Smooth muscle cell of the brain vasculature (primary cell): ENCODE measurements around the gene RWDD1.
A peak's percentile ranks its signal among the peaks of the same experiment; 100 is the strongest.
"Not testable (repeated sequence)": the region's sequence is repeated elsewhere in the genome, so short reads cannot be mapped to it uniquely, and the experiment has no call there.

Experiments used
- DNase-seq: peaks from one replicate; pipeline ENCODE4 v3.0.0-alpha.2; 2012; ENCODE audit warnings: low read depth, low spot score

The RWDD1 gene

GRCh38 chr6:116560130-116560529, 11.2 kb upstream of the RWDD1 start:
- no peak for DNase-seq

GRCh38 chr6:116561377-116562018, 9.8 kb upstream of the RWDD1 start:
- DNase-seq = no peak

GRCh38 chr6:116562019-116562403, 9.3 kb upstream of the RWDD1 start:
- DNase-seq = no peak

- DNase-seq = no peak
Observed at GRCh38 chr6:116562614-116563013, 8.7 kb upstream of the RWDD1 start.

- no peak for DNase-seq
Observed at GRCh38 chr6:116563830-116564229, 7.5 kb upstream of the RWDD1 start.

- DNase-seq = no peak
Observed at GRCh38 chr6:116564311-116564710, 7.0 kb upstream of the RWDD1 start.

- no peak for DNase-seq
Observed at GRCh38 chr6:116564921-116565872, 6.1 kb upstream of the RWDD1 start.

- DNase-seq = no peak
Observed at GRCh38 chr6:116568111-116568510, 3.2 kb upstream of the RWDD1 start.

GRCh38 chr6:116568821-116569755, 2.2 kb upstream of the RWDD1 start:
- DNase-seq = no peak

GRCh38 chr6:116571683-116572000, 338 bp downstream of the RWDD1 start:
- DNase-seq = no peak

GRCh38 chr6:116572162-116572561, 858 bp downstream of the RWDD1 start:
- no peak for DNase-seq

GRCh38 chr6:116575227-116575626, 3.9 kb downstream of the RWDD1 start:
- no peak for DNase-seq

GRCh38 chr6:116577486-116577885, 6.2 kb downstream of the RWDD1 start:
- DNase-seq = no peak

- DNase-seq = no peak
Observed at GRCh38 chr6:116578335-116578734, 7.0 kb downstream of the RWDD1 start.

- no peak for DNase-seq
Observed at GRCh38 chr6:116579143-116579542, 7.8 kb downstream of the RWDD1 start.

GRCh38 chr6:116580198-116580597, 8.9 kb downstream of the RWDD1 start:
- no peak for DNase-seq

- no peak for DNase-seq
Observed at GRCh38 chr6:116586276-116586675, 15.0 kb downstream of the RWDD1 start.

GRCh38 chr6:116586738-116587137, 15.4 kb downstream of the RWDD1 start:
- no peak for DNase-seq

GRCh38 chr6:116595247-116595646, 23.9 kb downstream of the RWDD1 start:
- DNase-seq = no peak

GRCh38 chr6:116596815-116597214, 25.5 kb downstream of the RWDD1 start:
- DNase-seq = peak; percentile 24

- not testable (repeated sequence) for DNase-seq
Observed at GRCh38 chr6:116603916-116604315, 32.6 kb downstream of the RWDD1 start.

- DNase-seq = not testable (repeated sequence)
Observed at GRCh38 chr6:116604868-116605267, 33.6 kb downstream of the RWDD1 start.
